ENCODE results near the gene NLGN2.
"Not testable (repeated sequence)": the region's sequence is repeated elsewhere in the genome, so short reads cannot be mapped to it uniquely, and the experiment has no call there.

Gene NLGN2

DNA sequence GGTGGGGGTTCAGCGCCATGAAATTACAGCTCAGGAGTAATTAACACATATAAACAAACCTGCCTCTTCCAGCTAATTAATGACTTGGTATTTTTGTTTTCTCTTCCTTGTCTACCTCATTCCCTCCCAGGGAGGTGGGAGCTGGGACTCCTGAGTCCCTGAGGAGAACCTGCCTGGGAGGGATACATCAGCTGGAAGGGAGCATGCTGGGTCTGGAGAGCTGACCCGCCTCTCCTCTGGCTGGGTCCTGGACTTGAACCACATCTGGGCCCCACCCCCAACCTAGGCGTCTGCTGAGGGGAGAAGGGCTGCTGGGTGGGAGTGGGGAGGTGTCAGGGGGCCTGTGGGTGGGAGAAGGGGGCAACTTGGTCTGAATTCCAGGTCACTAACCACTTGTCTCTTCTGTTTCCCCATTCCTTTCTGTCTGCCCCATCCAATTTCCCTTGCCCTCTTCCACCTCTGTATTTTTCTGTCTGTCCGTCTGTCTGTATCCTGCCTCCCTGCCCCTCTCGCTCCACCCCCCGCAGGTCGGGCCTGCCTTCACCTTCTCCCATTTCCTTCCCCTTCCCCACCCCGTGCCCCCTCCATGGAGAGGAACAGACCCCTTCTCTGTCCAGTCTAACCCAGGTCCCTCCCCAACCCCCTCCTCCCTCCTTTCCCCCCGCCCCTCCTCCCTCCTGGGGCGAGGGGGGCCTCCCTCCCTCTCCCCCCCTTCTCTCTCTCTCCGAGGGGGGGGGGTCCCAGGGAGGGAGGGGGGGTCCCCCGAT is at the start of gene NLGN2:
TSS of gene NLGN2 (plus strand) at position 361 of the 767 bp plus-strand sequence. CDS start 411 bp downstream, outside the sequence.
- no peak for DNase-seq

DNA sequence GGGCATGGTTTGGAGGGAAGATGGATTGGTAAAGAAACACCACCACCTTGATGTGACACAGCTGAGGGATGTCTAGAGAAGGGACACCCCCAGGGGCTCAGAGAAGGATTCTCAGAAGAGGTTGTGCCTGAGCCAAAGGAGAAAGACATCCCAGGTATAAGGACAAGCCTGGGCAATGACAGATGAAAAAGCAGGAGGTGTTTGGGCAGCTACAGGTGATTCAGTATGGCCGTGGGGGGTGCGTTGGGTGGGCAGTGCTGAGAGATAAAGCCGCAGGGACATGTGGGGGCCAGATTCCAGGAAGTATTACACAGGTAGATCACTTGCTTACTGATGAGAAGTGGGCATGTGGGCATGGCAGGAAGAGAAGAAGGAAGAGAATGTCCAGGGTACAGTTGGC is 45.7 kb upstream of the NLGN2 start:
- no peak for DNase-seq

DNA sequence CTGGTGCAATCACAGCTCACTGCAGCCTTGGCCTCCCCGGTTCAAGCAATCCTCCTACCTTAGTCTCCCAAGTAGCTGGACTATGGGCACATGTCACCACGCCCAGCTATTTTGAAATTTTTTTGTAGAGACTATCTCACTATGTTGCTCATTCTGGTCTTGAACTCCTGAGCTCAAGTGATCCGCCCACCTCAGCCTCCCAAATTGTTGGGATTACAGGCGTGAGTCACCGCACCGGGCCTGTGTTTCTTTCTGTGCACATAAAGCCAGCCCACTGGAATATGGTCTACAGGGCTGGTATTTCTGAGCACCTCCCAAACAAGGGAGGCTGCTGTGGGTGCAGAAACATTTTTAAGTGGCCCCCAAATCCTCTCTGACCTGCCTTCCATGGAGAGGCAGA is 44.3 kb upstream of the NLGN2 start:
- DNase-seq = no peak

DNA sequence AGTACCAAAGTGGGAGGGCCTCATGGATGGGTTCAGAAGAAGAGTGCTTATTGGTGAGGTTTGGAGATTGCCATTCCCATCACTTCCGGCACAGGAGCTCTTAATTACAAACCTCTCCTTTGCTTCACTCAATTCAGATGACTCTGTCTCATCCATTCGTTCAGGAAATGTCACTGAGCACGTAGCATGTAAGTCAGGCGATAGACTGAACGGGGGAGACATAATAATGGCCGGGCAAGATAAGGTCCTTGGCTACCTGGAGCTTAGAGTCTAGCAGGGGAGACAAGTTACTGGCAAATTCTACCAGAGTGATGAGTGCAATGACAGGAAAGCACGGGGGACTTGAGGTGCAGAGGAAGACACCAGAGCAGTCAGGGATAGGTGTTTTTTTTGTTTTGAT is 41.7 kb upstream of the NLGN2 start:
- DNase-seq = not testable (repeated sequence)

DNA sequence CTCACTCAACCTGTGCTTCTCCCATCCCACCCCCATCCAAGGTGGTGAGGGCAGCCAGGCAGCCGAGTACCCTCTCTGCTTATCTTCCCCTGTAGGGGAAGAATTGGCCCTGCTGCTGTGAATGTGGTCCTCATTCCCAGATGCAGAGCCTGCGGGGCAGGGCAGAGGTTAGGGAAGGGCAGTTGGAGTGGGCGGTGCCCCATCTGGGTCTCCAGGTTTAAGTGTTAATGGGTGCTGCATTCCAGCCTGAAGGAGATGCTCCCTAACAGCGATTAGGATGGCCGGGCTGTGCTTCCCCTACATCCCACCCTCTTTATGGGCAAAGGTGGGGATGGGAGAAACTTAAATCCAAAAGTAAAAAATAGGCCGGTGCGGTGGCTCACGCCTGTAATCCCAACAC is 40.6 kb upstream of the NLGN2 start:
- DNase-seq = no peak

DNA sequence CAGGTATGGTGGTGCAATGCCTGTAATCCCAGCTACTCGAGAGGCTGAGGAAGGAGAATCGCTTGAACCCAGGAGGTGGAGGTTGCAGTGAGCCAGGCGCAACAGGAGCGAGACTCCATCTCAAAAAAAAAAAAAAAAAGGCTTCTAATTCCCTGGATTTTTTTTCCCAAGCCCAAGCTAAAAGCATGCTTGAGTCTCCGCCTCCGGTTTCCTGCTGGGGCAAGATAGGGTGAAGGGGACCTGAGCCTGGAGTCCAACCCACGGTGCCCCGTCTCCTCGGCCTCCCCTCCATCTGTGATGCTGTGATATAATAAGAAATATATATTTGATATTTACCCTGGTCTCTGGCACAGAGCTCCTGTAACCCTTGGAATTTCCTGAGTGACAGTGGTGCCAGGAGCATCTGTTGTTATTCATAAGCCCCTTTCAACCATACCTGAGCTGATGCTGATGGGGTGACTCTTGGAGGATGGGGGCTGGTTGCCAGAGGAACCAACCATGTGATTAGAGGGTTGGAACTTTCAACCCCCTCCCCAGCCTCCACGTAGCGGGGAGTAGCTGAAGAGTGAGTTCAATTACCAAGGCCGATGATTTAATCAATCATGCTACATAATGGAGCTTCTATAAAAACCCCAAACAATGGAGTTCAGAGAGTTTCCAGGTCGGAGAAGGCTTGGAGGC is 39.6 kb upstream of the NLGN2 start:
- no peak for DNase-seq

DNA sequence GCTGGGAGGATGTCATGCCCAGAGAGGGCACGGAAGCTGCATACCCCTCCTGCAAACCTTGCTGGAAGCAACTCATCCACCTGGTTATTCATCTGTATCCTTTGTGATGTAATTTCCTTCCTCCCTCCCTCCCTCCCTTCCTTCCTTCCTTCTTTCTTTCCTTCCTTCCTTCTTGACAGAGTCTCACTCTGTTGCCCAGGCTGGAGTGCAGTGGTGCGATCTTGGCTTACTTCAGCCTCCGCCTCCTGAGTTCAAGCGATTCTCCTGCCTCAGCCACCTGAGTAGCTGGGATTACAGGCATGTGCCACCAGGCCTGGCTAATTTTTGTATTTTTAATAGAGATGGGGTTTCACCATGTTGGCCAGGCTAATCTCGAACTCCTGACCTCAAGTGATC is 39.0 kb upstream of the NLGN2 start:
- not testable (repeated sequence) for DNase-seq

DNA sequence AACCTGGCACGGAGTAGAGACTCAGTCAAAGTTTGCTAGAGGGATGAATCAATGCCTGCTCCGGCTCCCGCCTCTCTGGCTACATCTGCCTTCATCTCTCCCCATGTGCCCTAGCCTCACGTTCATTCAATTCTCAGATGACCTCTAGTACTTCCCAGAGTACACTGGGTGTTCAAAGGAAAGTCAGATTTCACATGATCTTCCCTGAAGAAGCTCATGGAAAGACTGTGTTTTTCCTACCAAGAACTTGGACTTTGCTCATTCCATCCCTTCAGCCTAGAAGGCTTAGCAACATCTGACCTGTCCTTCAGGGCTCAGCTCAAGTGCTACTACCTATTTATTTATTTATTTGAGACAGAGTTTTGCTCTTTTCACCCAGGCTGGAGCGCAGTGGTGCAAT is 37.8 kb upstream of the NLGN2 start:
- no peak for DNase-seq

DNA sequence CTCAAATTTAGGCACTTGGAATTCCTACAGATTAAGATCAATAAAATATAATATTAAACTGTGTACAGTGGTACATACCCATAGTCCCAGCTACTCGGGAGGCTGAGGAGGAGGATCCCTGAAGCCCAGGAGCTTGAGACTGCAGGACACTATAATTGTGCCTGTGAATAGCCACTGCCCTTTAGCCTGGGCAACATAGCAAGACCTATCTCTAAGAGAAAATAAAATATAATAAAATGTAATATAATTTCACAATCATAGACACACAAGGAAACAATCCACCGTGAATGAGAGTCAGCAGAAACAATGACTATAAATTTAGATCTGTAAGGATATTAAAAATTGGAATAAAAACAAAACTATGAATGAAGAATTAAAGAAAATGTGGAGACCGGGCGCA is 36.8 kb upstream of the NLGN2 start:
- no peak for DNase-seq

DNA sequence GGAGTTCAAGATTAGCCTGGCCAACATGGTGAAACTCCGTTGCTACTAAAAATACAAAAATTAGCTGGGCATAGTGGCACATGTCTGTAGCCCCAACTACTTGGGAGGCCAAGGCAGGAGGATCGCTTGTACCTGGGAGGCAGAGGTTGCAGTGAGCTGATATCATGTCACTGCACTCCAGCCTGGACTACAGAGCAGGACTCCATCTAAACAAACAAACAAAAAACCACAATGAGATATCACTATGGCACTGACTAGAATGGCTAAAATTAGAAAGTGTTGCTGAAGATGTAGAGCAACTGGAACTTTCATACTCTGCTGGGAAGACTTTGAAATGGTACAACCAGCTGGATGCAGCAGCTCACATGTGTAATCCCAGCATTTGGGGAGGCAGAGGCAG is 33.3 kb upstream of the NLGN2 start:
- no peak for DNase-seq

DNA sequence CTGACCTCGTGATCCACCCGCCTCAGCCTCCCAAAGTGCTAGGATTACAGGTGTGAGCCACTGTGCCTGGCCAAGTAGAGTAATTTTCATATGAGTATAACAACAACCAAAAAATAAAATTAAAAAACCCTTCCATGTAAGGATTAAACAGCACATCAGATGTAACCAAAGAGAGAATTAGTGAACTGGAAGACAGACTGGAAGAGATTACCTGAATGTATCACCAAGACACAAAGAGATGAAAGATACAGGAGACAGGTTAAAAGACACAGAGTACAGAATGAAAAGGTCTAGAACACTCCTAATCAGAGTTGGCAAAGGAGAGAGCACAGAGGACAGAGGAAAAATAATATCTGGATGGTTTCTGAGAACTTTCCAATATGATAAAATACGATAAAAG is 28.5 kb upstream of the NLGN2 start:
- DNase-seq = no peak

DNA sequence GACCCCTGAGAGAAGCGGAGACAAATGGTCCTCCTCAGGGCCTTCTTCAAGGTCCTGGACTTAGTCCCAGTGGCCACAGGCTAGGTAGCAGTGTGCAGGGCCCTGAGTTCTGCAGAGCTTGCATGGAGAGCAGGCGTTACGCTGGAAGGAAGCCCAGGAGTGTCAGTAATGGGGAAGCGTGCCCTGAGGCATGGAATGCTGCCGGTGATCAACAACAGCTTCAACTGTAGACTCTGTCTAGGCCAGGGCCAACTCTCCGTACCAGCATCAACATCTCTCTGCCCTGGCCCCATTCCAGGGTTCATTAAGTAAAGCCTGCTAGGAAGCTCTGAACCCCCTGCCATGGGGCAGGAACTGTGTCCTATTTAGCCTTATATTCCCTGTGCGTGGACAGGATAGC is 27.3 kb upstream of the NLGN2 start:
- DNase-seq = no peak

DNA sequence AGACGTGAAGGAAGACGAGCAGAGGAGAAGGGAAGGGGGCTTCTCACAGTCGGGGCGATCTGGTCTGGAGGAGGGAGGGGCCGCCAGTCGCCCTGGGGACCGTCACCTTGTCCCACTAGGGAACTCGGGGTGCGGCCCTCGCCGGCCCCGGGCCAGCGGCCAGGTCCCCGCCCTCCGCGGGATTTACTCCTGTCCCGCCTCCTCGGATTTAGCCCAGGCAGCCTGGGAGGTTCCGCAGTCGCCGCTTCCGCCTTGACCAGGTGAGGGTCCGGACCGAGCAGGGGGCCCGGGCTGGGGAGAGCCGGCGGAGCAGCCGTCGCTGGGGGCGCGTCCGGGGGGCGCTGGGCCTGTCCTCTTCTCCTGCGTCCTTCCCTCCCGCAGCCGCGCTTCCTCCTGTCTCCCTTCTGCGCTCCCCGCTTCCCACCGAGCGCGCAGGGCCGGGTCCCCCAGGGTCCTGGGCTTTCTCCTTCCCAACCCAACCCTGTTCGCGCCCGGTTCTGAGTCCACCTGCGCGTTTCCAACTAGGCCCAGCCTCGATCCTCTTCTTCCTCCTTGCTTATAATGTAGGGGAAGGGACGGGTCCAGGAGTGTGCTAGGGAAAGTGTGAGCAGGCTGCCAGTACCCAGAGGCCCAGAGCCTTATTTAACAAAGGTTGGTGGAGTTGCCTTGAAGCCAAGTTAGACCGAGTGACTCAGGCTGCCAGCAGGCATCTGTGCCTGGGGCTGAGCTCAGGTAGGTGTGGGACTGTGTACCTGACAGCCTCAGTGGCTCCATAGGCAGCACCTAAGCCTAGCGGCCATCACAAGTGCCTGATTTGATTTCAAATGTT is 26.6 kb upstream of the NLGN2 start, which contains the start of gene TNK1:
TSS of gene TNK1 (plus strand) at position 235 of the 829 bp plus-strand sequence. CDS start 1,838 bp downstream, outside the sequence.
- no peak for DNase-seq

DNA sequence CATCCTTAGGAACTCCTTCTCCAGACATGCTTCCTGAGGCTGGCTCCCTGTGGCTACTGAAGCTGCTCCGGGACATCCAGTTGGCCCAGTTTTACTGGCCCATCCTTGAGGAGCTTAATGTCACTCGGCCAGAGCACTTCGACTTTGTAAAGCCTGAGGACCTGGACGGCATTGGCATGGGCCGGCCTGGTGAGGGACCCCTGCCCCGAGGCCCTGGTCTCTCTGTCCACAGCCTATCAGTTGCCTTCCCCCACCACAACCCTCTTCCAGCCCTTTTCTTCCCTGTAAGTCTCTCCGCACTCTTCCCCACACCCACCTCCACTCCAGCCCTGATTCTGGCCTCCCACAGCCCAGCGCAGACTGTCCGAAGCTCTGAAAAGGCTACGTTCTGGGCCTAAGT is 24.7 kb upstream of the NLGN2 start:
- DNase-seq = no peak

DNA sequence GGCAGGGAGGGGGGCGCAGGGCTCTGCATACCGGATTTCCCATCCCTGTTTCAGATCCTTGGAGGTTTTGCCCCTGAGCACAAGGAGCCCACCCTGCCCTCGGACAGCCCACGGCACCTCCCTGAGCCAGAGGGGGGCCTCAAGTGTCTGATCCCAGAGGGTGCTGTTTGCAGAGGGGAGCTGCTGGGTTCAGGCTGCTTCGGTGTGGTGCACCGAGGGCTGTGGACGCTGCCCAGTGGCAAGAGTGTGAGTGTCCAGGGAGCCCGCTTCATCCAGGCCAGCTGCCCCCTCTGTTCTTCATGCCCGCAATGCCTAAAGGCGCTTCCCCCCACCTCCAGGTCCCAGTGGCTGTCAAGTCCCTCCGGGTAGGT is 24.3 kb upstream of the NLGN2 start:
- DNase-seq = no peak

DNA sequence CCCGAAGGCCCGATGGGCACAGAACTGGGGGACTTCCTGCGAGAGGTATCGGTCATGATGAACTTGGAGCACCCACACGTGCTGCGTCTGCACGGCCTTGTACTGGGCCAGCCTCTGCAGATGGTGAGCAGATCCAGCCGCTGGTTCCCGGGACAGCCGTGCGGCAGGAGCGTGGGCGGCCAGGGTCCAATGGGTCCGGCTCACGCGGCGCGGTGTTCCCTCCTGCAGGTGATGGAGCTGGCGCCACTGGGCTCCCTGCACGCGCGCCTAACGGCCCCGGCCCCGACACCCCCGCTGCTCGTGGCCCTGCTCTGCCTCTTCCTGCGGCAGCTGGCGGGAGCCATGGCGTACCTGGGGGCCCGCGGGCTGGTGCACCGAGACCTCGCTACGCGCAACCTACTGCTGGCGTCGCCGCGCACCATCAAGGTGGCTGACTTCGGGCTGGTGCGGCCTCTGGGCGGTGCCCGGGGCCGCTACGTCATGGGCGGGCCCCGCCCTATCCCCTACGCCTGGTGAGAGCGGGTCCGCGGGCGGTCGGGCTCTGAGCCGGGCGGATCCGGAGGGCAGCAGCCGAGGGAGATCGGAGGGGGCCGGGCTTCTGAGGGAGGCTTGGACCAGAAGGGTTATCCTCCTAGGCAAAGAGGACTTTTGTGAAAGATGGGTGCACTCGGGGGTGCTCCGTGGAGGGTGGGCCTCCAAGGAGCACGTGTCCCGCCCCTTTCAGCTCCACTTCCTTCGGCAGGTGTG is 23.7 kb upstream of the NLGN2 start:
- DNase-seq = peak; percentile 86

DNA sequence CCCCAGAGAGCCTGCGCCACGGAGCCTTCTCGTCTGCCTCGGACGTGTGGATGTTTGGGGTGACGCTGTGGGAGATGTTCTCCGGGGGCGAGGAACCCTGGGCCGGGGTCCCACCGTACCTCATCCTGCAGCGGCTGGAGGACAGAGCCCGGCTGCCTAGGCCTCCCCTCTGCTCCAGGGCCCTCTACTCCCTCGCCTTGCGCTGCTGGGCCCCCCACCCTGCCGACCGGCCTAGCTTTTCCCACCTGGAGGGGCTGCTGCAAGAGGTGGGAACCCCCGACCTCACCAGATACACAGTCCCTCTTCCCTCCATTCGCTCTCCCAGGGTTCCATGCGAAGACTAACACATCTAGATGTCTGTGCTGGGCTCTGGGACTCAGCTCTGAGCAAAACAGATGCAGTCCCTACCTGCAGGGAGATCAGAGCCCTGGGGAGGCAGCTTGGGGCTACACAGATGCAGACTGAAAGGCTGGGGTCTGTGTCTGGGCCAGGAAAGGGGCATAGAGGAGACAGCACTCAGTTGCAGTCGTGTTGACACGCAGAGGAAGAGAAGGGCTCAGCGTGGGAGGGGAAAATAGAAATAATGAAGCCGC is 23.1 kb upstream of the NLGN2 start:
- no peak for DNase-seq

DNA sequence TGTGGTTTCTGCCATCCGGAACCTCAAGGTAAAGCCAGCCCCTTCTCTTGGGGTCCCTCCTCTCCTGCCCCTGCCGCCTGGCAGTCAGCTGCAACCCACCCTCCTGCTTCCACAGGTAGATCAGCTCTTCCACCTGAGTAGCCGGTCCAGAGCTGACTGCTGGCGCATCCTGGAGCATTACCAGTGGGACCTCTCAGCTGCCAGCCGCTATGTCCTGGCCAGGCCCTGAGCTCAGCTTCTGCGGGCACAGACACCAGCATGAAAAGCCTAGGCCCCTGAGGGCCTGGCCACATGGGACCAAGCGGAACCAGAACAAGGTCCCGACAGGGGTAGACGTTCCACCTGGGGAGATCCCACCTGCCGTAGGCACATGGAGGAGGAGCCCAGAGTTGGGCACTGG is 18.8 kb upstream of the NLGN2 start:
- DNase-seq = no peak

DNA sequence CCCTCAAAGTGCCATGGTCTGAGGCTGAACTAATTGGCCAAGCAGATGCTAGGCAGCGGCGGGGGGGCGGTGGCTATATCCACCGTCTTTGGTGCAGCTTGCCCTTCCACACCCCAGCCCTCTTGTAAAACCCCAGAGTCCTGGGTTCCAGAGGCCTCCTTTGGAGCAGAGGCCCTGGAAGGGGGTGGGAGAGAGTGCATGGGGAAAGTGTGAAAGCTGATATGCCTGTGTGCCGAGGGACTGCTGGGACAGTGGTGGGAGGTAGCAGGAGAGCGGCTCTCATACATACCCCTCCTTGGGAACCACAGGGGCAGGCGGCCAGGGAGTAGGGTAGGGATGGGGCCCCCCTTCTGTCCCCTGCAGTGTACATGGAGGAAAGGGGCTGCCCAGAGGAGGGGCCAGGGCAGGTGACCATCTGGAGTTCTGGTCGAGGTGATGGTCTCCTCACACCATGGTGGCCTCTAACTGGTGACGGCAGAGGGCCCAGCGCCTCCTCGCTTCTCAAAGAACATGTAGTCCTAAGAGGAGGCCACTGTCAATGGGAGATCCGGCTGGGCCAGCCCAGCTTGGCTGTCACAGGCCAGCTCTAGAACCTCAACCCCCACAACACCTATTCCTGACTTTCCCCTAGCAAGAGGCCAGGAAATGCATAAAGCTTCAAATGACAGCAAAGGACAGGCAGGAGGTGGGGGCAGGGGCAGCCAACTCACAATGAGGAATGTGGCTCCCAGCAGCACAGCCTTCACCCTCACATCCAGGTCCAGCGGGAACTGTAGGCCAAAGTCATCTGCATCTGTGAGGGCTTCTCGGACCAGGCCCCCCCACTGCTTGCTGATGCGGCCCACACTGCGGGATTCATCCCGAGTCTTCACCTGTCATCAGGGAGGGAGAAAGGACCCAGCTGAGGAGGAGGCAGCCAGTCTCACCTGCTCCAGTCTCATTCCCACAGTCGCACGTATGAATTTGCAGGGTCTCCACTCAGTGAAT is 17.4 kb upstream of the NLGN2 start:
- no peak for DNase-seq

DNA sequence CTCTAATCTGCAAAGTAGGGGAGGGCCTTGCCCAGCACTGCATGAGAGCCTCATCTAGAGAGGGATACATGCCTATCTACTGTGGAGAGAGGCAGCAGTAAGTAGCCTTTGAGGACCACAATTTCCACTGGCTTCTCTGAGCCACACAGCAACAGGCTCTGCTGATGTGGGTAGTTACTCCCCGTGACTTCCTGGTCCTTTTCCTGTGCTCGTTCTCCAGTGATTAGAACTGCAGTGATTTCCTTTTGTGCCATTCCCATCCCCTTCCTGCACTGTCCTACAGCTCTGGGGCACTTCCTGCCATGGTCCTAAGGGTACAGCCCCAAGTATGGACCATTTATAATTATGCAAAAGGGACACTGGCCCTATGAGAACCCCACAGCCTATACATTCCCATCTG is 16.3 kb upstream of the NLGN2 start:
- no peak for DNase-seq
